ENCODE data around the gene LRRC15. TPM values are rescaled to one million over a fixed set of nuclear protein-coding genes. Genes with fewer than 3 reads are reported as not detected.

LRRC15 gene
- total and polyA plus RNA-seq, 2 donors (not counting 3 experiments of a cell fraction or from before 2014, with no cell fraction given): not detected

- ChIA-PET POLR2A (interaction anchor here (0.7 to 1.4 kb wide), 6 partner anchors 45 to 534 kb away, joined by 3 to 9 read pairs (median 4); partner anchors contain the start of gene HES1), CTCF (interaction anchor here (0.6 to 5.6 kb wide), 110 partner anchors 10 to 855 kb away, joined by 3 to 355 read pairs (median 5); partner anchors contain the start of gene HES1)
- DNase-seq (ENCODE audit: low read depth, low spot score) (peak; percentile 84), FAIRE-seq (peak; percentile 88)
- TF ChIP-seq FOS (IDR thresholded peaks at IDR 0.05; ENCODE audit: borderline replicate concordance, insufficient read depth, low read length): no peak
- peak; percentile 6 for TF ChIP-seq MAX (IDR thresholded peaks at IDR 0.05; ENCODE audit: insufficient read depth, insufficient read length)
- TF ChIP-seq EZH2 (IDR thresholded peaks at IDR 0.05; ENCODE audit: borderline replicate concordance, low read depth, low read length, severe bottlenecking): no peak
- no peak for TF ChIP-seq MYC (IDR thresholded peaks at IDR 0.05; ENCODE audit: low read depth, low read length)
- TF ChIP-seq GATA2 (IDR thresholded peaks at IDR 0.05; ENCODE audit: insufficient read depth, insufficient read length, low read depth, low read length): no peak
- peak; percentile 58 for TF ChIP-seq POLR2AphosphoS5 (IDR thresholded peaks at IDR 0.05; ENCODE audit: insufficient read depth, low read depth, low read length)
- TF ChIP-seq, protein P1, sequence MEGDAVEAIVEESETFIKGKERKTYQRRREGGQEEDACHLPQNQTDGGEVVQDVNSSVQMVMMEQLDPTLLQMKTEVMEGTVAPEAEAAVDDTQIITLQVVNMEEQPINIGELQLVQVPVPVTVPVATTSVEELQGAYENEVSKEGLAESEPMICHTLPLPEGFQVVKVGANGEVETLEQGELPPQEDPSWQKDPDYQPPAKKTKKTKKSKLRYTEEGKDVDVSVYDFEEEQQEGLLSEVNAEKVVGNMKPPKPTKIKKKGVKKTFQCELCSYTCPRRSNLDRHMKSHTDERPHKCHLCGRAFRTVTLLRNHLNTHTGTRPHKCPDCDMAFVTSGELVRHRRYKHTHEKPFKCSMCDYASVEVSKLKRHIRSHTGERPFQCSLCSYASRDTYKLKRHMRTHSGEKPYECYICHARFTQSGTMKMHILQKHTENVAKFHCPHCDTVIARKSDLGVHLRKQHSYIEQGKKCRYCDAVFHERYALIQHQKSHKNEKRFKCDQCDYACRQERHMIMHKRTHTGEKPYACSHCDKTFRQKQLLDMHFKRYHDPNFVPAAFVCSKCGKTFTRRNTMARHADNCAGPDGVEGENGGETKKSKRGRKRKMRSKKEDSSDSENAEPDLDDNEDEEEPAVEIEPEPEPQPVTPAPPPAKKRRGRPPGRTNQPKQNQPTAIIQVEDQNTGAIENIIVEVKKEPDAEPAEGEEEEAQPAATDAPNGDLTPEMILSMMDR (IDR thresholded peaks at IDR 0.05; ENCODE audit: extremely low read depth in 1 of 2, insufficient read depth in 1 of 2, low read depth in 1 of 2, low read length in 2 of 2): peak; percentile 86 to 92
- BruUV-seq (replicated peaks): TSS peak; percentile 66
- peaks cover 7% of the 10 kb centered on the region for H3K4me1 ChIP-seq (ENCODE audit: control insufficient read depth, extremely low read depth, insufficient read depth, low read length)
- H3K9me3 ChIP-seq (replicated peaks; ENCODE audit: control insufficient read depth, insufficient read depth, low read length): no peaks in the 10 kb centered on the region
- dilution Hi-C loops (cut with MboI; ENCODE audit: extremely low pct_ligation_motif_present, low sequenced_read_pairs): loop anchor here (25.0 kb wide), 1 partner anchor 553 kb away; no protein-coding TSS in a partner anchor
- H3K27ac ChIP-seq (ENCODE audit: insufficient read depth, low read depth, low read length): peak overlapping the region; percentile 45
- H3K4me3 ChIP-seq (replicated peaks in 1 of 3; ENCODE audit: insufficient read depth in 1 of 3, low read depth in 1 of 3, low read length in 3 of 3): peak overlapping the region; percentile 18 to 44 (median 37)
- H3K79me2 ChIP-seq (ENCODE audit: control insufficient read depth, insufficient read depth, low read length): no peaks in the 10 kb centered on the region
- peak overlapping the region; percentile 86 for H2AFZ ChIP-seq (ENCODE audit: low read depth, low read length)
- peaks cover 4 to 5% of the 10 kb centered on the region in 2 experiments for H3K27me3 ChIP-seq (ENCODE audit: control insufficient read depth in 2 of 2, insufficient read depth in 2 of 2, low read length in 2 of 2)
- H3K4me2 ChIP-seq (ENCODE audit: insufficient read depth, low read length): peak overlapping the region; percentile 83
- no peaks in the 10 kb centered on the region for H4K20me1 ChIP-seq (replicated peaks; ENCODE audit: control insufficient read depth, extremely low read depth, insufficient read depth, low read length)
- H3K9ac ChIP-seq (replicated peaks; ENCODE audit: extremely low read depth, insufficient read depth, low read length): peak overlapping the region; percentile 83
- no peaks in the 10 kb centered on the region for H3K9me1 ChIP-seq (replicated peaks; ENCODE audit: control insufficient read depth, extremely low read depth, insufficient read depth, low read length)
- H3K36me3 ChIP-seq (ENCODE audit: control insufficient read depth in 2 of 2, extremely low read depth in 1 of 2, insufficient read depth in 2 of 2, low read length in 2 of 2): no peaks in the 10 kb centered on the region
- intact Hi-C loops (cut with micrococcal nuclease): loop anchor here (1.0 to 5.0 kb wide), 11 partner anchors 46 to 650 kb away; no protein-coding TSS in a partner anchor
These were observed 54.2 kb downstream of the LRRC15 start for GRCh38 chr3:194315088-194315964.
